22Rv1 (cell line): ENCODE measurements around the gene TRDMT1.

Source experiments
- CTCF ChIP-seq: fragments of 450-650 bp; IDR thresholded peaks from 2 replicates; pipeline ENCODE4 v1.5.1; 2017; ENCODE audit warnings: mild to moderate bottlenecking
- ZFX ChIP-seq: fragments of 450-650 bp; IDR thresholded peaks from 2 replicates; pipeline ENCODE4 v1.6.1; 2017; ENCODE audit warnings: antibody characterized with exemption, borderline replicate concordance

GRCh38 chr10:17128261-17128660 is 73.2 kb downstream of the TRDMT1 start:
- TF ChIP-seq CTCF (no peak), ZFX (no peak)
